ENCODE data around the gene EEPD1.

The EEPD1 gene

DNA sequence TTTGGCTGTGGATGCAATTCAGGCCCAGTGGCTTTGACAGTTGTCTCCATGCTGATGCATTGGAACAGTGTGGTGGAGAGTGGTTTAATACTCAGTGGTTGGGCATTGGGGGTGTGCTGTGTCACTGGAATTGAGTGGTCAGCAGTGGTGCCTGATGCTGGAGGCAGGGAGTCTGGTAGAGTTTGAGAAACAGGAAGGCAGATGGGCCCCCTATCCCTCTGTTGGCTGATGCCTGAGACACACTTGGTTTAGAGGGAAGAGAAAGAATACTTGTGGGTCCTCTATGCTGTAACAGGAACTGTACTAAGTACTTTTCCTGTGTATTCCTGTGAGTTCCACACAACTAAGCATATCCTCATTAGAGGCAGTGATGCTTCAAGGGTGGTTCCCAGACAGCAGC lies 55.4 kb downstream of the EEPD1 start:
- no peak overlapping the region for H3K4me3 Mint-ChIP-seq
- H3K9me3 Mint-ChIP-seq, result peaks cover 5% of the 10 kb centered on the region
- H3K4me1 Mint-ChIP-seq, result peaks cover 84% of the 10 kb centered on the region
- H3K36me3 Mint-ChIP-seq (ENCODE audit: low read depth), result peaks cover 9% of the 10 kb centered on the region
- TF ChIP-seq, protein P1, sequence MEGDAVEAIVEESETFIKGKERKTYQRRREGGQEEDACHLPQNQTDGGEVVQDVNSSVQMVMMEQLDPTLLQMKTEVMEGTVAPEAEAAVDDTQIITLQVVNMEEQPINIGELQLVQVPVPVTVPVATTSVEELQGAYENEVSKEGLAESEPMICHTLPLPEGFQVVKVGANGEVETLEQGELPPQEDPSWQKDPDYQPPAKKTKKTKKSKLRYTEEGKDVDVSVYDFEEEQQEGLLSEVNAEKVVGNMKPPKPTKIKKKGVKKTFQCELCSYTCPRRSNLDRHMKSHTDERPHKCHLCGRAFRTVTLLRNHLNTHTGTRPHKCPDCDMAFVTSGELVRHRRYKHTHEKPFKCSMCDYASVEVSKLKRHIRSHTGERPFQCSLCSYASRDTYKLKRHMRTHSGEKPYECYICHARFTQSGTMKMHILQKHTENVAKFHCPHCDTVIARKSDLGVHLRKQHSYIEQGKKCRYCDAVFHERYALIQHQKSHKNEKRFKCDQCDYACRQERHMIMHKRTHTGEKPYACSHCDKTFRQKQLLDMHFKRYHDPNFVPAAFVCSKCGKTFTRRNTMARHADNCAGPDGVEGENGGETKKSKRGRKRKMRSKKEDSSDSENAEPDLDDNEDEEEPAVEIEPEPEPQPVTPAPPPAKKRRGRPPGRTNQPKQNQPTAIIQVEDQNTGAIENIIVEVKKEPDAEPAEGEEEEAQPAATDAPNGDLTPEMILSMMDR (IDR thresholded peaks at IDR 0.05), result no peak
- H3K27me3 Mint-ChIP-seq (ENCODE audit: low read depth, poor library complexity), result no peaks in the 10 kb centered on the region
- no peak for DNase-seq
- peak overlapping the region; percentile 44 for H3K27ac Mint-ChIP-seq

DNA sequence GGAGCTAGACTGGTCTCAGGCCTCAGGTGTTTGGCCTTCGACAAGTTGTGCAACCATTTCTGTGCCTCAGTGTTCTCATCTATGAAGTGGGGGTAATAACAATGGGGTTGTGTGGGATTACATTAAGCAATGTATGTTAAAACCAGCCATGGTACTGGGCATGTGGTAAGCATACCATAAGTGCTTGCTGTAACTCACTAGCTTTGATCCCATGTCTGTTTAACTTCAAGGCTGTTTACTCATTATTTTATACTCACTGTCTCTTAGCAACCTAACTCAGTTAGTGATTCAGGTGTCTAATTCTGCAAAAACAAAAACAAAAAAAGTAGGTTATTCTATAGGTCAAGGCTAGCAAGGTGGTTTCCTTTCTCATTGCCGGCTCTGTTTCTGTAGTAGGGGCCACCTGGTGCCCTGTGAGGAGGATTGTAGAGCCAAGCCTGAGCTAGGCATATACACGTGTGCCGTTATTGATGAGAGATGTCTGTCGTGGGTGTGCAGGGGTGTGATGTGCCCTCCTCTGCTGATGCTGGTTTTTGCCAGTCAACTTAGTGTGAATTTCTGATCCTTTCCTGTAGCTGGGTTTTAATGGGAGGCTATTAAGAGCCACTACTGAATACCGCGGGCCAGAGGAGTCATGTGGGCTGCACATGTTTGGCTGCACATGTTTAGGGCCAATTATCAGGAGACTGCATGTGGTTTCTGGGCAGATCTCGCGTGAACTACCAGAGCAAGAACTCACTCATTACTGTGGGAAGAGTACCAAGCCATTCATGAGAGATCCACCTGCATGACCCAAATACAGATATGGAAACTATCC lies 56.2 kb downstream of the EEPD1 start:
- Mint-ChIP-seq H3K9me3 (peaks cover 11% of the 10 kb centered on the region), H3K4me3 (no peak overlapping the region), H3K27ac (peak overlapping the region; percentile 71), H3K27me3 (ENCODE audit: low read depth, poor library complexity) (no peaks in the 10 kb centered on the region), H3K4me1 (peaks cover 83% of the 10 kb centered on the region), H3K36me3 (ENCODE audit: low read depth) (peaks cover 12% of the 10 kb centered on the region)
- TF ChIP-seq, protein P1 (IDR thresholded peaks at IDR 0.05), result no peak
- DNase-seq, result no peak

DNA sequence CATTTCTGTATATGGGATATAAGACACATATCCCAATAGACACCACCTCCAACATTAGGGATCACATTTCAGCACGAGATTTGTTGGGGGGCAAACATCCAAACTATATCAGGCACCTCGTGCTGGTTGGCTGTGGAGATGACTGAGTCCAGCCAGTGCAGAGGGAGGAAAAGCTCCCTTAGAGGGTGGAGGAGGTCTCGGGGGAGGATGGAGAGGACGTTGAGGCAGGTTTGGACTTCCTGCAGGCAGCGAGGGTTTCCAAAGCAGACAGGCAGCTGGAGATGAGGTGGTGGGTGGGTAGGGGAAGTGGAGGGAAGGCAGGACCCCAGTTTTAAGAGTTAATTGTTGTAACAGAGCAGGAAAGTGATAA lies 56.7 kb downstream of the EEPD1 start:
- Mint-ChIP-seq H3K36me3 (ENCODE audit: low read depth) (peaks cover 15% of the 10 kb centered on the region), H3K4me3 (no peak overlapping the region), H3K27ac (peak overlapping the region; percentile 71), H3K9me3 (peaks cover 14% of the 10 kb centered on the region), H3K4me1 (peaks cover 83% of the 10 kb centered on the region), H3K27me3 (ENCODE audit: low read depth, poor library complexity) (no peaks in the 10 kb centered on the region)
- DNase-seq, result no peak
- TF ChIP-seq, protein P1 (IDR thresholded peaks at IDR 0.05), result no peak

DNA sequence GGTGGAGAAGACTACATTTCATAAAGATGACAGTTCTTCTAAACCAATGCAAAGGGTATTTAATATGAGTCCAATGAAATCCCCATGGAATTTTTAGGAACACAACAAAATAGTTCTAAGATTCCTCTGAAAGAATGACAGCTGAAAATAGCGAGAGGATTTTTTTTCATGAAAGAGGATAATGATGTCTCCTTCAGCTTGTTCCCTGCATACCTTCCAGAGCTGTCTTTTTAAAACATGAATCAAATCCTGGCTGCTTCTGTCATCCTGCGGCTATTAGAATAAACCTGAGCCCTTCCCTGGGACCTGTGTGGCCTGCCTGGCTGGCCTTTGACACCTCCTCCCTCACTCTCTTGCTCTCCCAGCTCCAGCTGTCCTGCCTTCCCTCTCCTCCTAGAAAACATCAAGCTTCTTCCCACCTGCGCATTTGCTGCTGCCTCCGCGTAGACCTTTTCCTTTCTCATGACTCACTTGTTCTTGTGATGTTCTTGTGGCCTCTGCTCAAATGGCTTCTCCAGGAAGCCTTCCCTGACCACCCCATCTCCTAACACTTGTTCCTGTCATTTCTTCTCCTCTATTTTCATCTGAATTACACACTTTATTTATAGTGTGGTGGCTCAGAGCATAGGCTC lies 57.4 kb downstream of the EEPD1 start:
- Mint-ChIP-seq H3K27me3 (ENCODE audit: low read depth, poor library complexity) (no peaks in the 10 kb centered on the region), H3K36me3 (ENCODE audit: low read depth) (peaks cover 15% of the 10 kb centered on the region), H3K4me3 (peak overlapping the region; percentile 6), H3K27ac (peak overlapping the region; percentile 74), H3K9me3 (peaks cover 14% of the 10 kb centered on the region), H3K4me1 (peaks cover 83% of the 10 kb centered on the region)
- TF ChIP-seq, protein P1 (IDR thresholded peaks at IDR 0.05), result no peak
- peak; percentile 36 for DNase-seq

DNA sequence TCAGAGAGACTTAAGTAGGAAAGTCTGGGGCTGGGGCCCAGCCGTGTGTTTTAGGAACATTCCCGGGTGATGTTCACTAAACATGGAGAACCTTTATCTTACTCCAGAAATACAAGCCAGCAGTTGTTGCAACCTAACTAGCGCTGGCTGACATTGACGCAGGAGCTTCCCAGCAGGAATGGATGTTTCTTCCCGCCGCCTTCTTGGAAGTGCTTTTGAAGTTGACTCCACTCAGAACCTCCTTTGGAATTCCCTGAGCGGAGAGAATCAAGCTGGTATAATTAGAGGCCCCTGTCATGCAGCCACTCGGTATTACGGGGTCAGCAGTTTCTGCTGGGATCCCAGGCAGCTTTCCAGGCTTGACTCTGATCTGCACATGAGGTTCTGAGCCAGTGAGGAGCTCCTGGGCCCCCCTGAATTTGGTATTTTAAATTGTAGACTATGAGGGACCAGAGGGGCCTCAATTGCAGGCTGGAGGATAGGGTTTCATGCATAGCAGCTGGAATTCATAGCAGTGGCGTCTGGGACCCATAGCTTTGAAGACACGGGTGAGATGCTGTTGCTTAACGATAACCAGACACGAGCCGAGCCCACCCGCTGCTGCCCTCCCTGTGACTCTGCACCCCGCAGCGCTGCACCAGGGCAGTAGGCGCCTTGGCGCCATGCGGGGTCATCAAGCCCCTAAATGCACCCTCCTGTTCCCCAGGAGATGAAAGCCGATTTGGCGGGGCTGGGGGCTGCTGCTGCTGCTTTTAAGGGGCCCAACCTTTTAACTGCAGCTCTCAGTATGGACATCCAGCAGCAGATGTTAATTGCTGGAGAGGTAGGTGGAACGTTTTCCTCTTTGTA lies 61.8 kb downstream of the EEPD1 start:
- peaks cover 15% of the 10 kb centered on the region for H3K36me3 Mint-ChIP-seq (ENCODE audit: low read depth)
- peak overlapping the region; percentile 11 for H3K27ac Mint-ChIP-seq
- TF ChIP-seq, protein P1 (IDR thresholded peaks at IDR 0.05), result no peak
- no peak overlapping the region for H3K4me3 Mint-ChIP-seq
- H3K4me1 Mint-ChIP-seq, result peaks cover 66% of the 10 kb centered on the region
- no peaks in the 10 kb centered on the region for H3K27me3 Mint-ChIP-seq (ENCODE audit: low read depth, poor library complexity)
- peak; percentile 23 for DNase-seq
- peaks cover 19% of the 10 kb centered on the region for H3K9me3 Mint-ChIP-seq
